HepG2 (cell line): ENCODE measurements around the gene RAB5B. TPM values are rescaled to one million over a fixed set of nuclear protein-coding genes. Genes with fewer than 3 reads are reported as not detected.

ENCODE experiments used
- ARNT ChIP-seq: fragments of 450-650 bp; IDR thresholded peaks from 2 replicates; pipeline ENCODE4 v1.6.1; 2017
- BCL6 ChIP-seq: IDR thresholded peaks from 2 replicates; pipeline ENCODE4 v1.6.1; 2016; ENCODE audit warnings: missing genetic modification reagents, missing compliant biosample characterization
- EED ChIP-seq: sonication (generic); formaldehyde crosslinking; IDR thresholded peaks from 2 replicates; pipeline ENCODE4 v1.5.0; 2020; ENCODE audit warnings: mild to moderate bottlenecking, missing genetic modification reagents
- HDAC1 ChIP-seq: sonication (generic); formaldehyde crosslinking; IDR thresholded peaks from 2 replicates; pipeline ENCODE4 v1.5.1; 2020; ENCODE audit warnings: mild to moderate bottlenecking, missing genetic modification reagents
- SOX13 ChIP-seq, 3 experiments: fragments of 450-650 bp in 1 of 3; sonication (generic) in 1 of 3; formaldehyde crosslinking in 1 of 3; IDR thresholded peaks in 2 of 3; conservative IDR thresholded peaks in 1 of 3; 2 replicates each; pipeline versions ENCODE4 v1.5.0 to v1.6.1; 2016 to 2020; ENCODE audit warnings: antibody characterized with exemption in 1 of 3, mild to moderate bottlenecking in 1 of 3, missing compliant biosample characterization in 1 of 3, missing genetic modification reagents in 1 of 3, moderate library complexity in 1 of 3
- SYNCRIP ChIP-seq: fragments of 200-400 bp; formaldehyde crosslinking; IDR thresholded peaks from 2 replicates; pipeline ENCODE4 v1.6.1; 2018; ENCODE audit warnings: mild to moderate bottlenecking, low read depth, low read length; ENCODE audit not compliant: insufficient read depth
- YEATS2 ChIP-seq: sonication (generic); formaldehyde crosslinking; IDR thresholded peaks from 2 replicates; pipeline ENCODE4 v1.4.0; 2020; ENCODE audit warnings: missing genetic modification reagents, borderline replicate concordance
- ZNF510 ChIP-seq: sonication (generic); formaldehyde crosslinking; IDR thresholded peaks from 2 replicates; pipeline ENCODE4 v1.4.0; 2020; ENCODE audit warnings: low read depth, mild to moderate bottlenecking, missing genetic modification reagents
- ZNF563 ChIP-seq: sonication (generic); formaldehyde crosslinking; IDR thresholded peaks from 2 replicates; pipeline ENCODE4 v1.8.0; 2022; ENCODE audit warnings: mild to moderate bottlenecking, moderate library complexity, missing genetic modification reagents
- polyA plus RNA-seq, 8 experiments: library from polyadenylated mRNA; depleted of rRNA in 3 of 8; stranded (reverse) in 7 of 8; unstranded in 1 of 8; fragments of >200 nt; fragmentation: Illumina TruSeq in 4 of 8; extraction: Trizol in 4 of 8; gene quantifications; 2 replicates each; pipeline versions ENCODE4 v1.2.1 to v1.2.3, GENCODE V29; 2011 to 2016; ENCODE audit warnings: low read depth in 4 of 8, missing spikeins in 1 of 8, mixed read lengths in 1 of 8; ENCODE audit not compliant: insufficient read depth in 1 of 8
- total RNA-seq, 5 experiments: library from RNA; depleted of rRNA; stranded (reverse); fragments of >200 nt; fragmentation: Illumina TruSeq; extraction: Trizol; gene quantifications; 2 replicates each; pipeline ENCODE4 v1.2.3, GENCODE V29; 2016; ENCODE audit warnings: low read depth in 1 of 5
- TF ChIP-seq, protein P1 (sequence below): sonication (generic); formaldehyde crosslinking; IDR thresholded peaks from 2 replicates; pipeline ENCODE4 v1.4.0; 2020; ENCODE audit warnings: missing genetic modification reagents, borderline replicate concordance
- TF ChIP-seq, protein P2 (sequence below): sonication (generic); formaldehyde crosslinking; IDR thresholded peaks from 2 replicates; pipeline ENCODE4 v1.8.0; 2022; ENCODE audit warnings: missing genetic modification reagents, mild to moderate bottlenecking, moderate library complexity, borderline replicate concordance
- TF ChIP-seq, protein P3 (sequence below): sonication (generic); formaldehyde crosslinking; IDR thresholded peaks from 2 replicates; pipeline ENCODE4 v1.4.0; 2020; ENCODE audit warnings: low read depth, mild to moderate bottlenecking, missing genetic modification reagents

Gene RAB5B
- total and polyA plus RNA-seq, 2 of the 13 experiments (the other 11 are each of a cell fraction or from before 2014, with no cell fraction given): 26.0 to 68.3 TPM

DNA sequence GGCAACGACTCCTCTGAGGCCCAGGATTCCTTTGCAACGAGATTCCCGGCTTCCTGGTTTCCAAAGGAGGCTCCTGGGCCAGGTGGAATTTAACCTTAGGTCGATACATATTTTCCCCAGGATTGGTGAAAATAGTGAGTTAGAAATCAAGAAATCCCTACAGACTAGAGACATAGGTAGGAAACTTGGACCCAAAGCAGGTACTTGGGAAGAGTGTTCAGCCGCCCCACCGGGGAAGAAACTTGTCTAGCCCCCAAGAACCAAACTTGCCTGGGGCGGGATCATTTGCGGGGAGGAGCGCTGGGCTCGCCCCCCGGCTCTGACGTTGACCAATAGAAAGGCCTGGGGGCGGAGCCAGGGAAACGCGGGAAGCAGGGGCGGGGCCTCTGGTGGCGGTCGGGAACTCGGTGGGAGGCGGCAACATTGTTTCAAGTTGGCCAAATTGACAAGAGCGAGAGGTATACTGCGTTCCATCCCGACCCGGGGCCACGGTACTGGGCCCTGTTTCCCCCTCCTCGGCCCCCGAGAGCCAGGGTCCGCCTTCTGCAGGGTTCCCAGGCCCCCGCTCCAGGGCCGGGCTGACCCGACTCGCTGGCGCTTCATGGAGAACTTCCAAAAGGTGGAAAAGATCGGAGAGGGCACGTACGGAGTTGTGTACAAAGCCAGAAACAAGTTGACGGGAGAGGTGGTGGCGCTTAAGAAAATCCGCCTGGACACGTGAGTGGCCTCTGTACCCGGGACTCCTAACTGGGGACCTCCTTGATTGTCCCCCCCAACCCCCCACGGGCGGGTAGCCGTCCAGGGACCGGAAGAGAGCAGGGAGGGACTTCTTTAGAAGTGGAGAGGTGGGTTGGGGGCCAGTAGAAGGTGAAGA is 7.2 kb upstream of the RAB5B start, which contains the start of gene CDK2 (continued):
- TF ChIP-seq SYNCRIP (no peak), ZNF563 (0 out of 2 replicates have a peak, but pooled peaks have one; percentile 27), EED (no peak), YEATS2 (CRISPR knock-in tag) (peak; percentile 67; the same call in 1 of the 2 replicates), SOX13 (IDR thresholded peaks at IDR 0.05) (no peak), SOX13 (CRISPR knock-in tag; conservative IDR thresholded peaks at IDR 0.05 in 1 of 2, IDR thresholded peaks at IDR 0.05 in 1 of 2) (no peak), ARNT (no peak), ZNF510 (CRISPR knock-in tag) (0 out of 2 replicates have a peak, but pooled peaks have one; percentile 33), BCL6 (CRISPR knock-in tag) (no peak), HDAC1 (CRISPR knock-in tag) (peak; percentile 57)
- TF ChIP-seq, protein P1, sequence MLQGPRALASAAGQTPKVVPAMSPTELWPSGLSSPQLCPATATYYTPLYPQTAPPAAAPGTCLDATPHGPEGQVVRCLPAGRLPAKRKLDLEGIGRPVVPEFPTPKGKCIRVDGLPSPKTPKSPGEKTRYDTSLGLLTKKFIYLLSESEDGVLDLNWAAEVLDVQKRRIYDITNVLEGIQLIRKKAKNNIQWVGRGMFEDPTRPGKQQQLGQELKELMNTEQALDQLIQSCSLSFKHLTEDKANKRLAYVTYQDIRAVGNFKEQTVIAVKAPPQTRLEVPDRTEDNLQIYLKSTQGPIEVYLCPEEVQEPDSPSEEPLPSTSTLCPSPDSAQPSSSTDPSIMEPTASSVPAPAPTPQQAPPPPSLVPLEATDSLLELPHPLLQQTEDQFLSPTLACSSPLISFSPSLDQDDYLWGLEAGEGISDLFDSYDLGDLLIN: no peak
- TF ChIP-seq, protein P2, sequence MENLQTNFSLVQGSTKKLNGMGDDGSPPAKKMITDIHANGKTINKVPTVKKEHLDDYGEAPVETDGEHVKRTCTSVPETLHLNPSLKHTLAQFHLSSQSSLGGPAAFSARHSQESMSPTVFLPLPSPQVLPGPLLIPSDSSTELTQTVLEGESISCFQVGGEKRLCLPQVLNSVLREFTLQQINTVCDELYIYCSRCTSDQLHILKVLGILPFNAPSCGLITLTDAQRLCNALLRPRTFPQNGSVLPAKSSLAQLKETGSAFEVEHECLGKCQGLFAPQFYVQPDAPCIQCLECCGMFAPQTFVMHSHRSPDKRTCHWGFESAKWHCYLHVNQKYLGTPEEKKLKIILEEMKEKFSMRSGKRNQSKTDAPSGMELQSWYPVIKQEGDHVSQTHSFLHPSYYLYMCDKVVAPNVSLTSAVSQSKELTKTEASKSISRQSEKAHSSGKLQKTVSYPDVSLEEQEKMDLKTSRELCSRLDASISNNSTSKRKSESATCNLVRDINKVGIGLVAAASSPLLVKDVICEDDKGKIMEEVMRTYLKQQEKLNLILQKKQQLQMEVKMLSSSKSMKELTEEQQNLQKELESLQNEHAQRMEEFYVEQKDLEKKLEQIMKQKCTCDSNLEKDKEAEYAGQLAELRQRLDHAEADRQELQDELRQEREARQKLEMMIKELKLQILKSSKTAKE: no peak
- TF ChIP-seq, protein P3, sequence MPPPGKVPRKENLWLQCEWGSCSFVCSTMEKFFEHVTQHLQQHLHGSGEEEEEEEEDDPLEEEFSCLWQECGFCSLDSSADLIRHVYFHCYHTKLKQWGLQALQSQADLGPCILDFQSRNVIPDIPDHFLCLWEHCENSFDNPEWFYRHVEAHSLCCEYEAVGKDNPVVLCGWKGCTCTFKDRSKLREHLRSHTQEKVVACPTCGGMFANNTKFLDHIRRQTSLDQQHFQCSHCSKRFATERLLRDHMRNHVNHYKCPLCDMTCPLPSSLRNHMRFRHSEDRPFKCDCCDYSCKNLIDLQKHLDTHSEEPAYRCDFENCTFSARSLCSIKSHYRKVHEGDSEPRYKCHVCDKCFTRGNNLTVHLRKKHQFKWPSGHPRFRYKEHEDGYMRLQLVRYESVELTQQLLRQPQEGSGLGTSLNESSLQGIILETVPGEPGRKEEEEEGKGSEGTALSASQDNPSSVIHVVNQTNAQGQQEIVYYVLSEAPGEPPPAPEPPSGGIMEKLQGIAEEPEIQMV (CRISPR knock-in tag): no peak
